Astrocyte (in vitro differentiated cells and primary cell): ENCODE results near the gene HSF2BP. TPM values are rescaled to one million over a fixed set of nuclear protein-coding genes. Genes with fewer than 3 reads are reported as not detected.
"Not testable (repeated sequence)": the region's sequence is repeated elsewhere in the genome, so short reads cannot be mapped to it uniquely, and the experiment has no call there.

Source experiments
- DNase-seq: peaks from one replicate; pipeline ENCODE4 v3.0.0-alpha.2; 2010; ENCODE audit warnings: low read depth
- FAIRE-seq: peaks from 2 replicates; lab custom pipeline; 2011; peaks lifted over from hg19 to GRCh38; lab: Jason Lieb, UNC
- H2AFZ ChIP-seq: 2 replicates; pipeline ENCODE4 v1.6.0; 2012; ENCODE audit warnings: low read depth, low read length, inconsistent platforms
- H3K27ac ChIP-seq: 2 replicates; pipeline ENCODE4 v1.5.1; 2011; ENCODE audit warnings: low read depth, low read length, inconsistent platforms
- H3K27me3 ChIP-seq: 2 replicates; pipeline ENCODE4 v1.6.0; 2011; ENCODE audit warnings: low read length, inconsistent platforms; ENCODE audit not compliant: insufficient read depth
- H3K36me3 ChIP-seq: 2 replicates; pipeline ENCODE4 v1.5.1; 2011; ENCODE audit warnings: low read length, inconsistent platforms; ENCODE audit not compliant: insufficient read depth
- H3K4me1 ChIP-seq: 2 replicates; pipeline ENCODE4 v1.5.1; 2011; ENCODE audit warnings: low read length, inconsistent platforms; ENCODE audit not compliant: insufficient read depth
- H3K4me2 ChIP-seq: 2 replicates; pipeline ENCODE4 v1.6.0; 2012; ENCODE audit warnings: low read length, inconsistent platforms
- H3K4me3 ChIP-seq: 2 replicates; pipeline ENCODE4 v1.5.1; 2011; ENCODE audit warnings: low read depth, mild to moderate bottlenecking, low read length, inconsistent platforms; ENCODE audit not compliant: insufficient read depth
- H3K79me2 ChIP-seq: 2 replicates; pipeline ENCODE4 v1.6.0; 2012; ENCODE audit warnings: mild to moderate bottlenecking, low read length, inconsistent platforms; ENCODE audit not compliant: insufficient read depth
- H3K9ac ChIP-seq: 2 replicates; pipeline ENCODE4 v1.6.0; 2012; ENCODE audit warnings: mild to moderate bottlenecking, low read length, inconsistent platforms
- H3K9me3 ChIP-seq: 2 replicates; pipeline ENCODE4 v1.5.1; 2012; ENCODE audit warnings: low read depth, mild to moderate bottlenecking, low read length, inconsistent platforms; ENCODE audit not compliant: insufficient read depth
- H4K20me1 ChIP-seq: 2 replicates; pipeline ENCODE4 v1.6.0; 2012; ENCODE audit warnings: low read length, inconsistent platforms; ENCODE audit not compliant: insufficient read depth
- H3K27ac Mint-ChIP-seq: one replicate; pipeline ENCODE4 v1.8.0; 2021; ENCODE audit warnings: mild to moderate bottlenecking, mixed read lengths; ENCODE audit not compliant: unreplicated experiment
- H3K27me3 Mint-ChIP-seq: one replicate; pipeline ENCODE4 v1.8.0; 2021; ENCODE audit warnings: low read depth, mixed read lengths; ENCODE audit not compliant: unreplicated experiment
- H3K36me3 Mint-ChIP-seq: one replicate; pipeline ENCODE4 v1.8.0; 2021; ENCODE audit warnings: low read depth, mixed read lengths; ENCODE audit not compliant: unreplicated experiment
- H3K4me1 Mint-ChIP-seq: one replicate; pipeline ENCODE4 v1.8.0; 2021; ENCODE audit warnings: low read depth, mixed read lengths; ENCODE audit not compliant: unreplicated experiment
- H3K4me3 Mint-ChIP-seq: one replicate; pipeline ENCODE4 v1.8.0; 2021; ENCODE audit warnings: mild to moderate bottlenecking, moderate library complexity, mixed read lengths; ENCODE audit not compliant: unreplicated experiment
- H3K9me3 Mint-ChIP-seq: one replicate; pipeline ENCODE4 v1.8.0; 2021; ENCODE audit warnings: mild to moderate bottlenecking, mixed read lengths; ENCODE audit not compliant: unreplicated experiment
- CTCF ChIP-seq: IDR thresholded peaks from 2 replicates; pipeline ENCODE4 v1.5.1; 2011; ENCODE audit warnings: low read depth, mild to moderate bottlenecking, inconsistent platforms, low read length, moderate library complexity; ENCODE audit not compliant: insufficient read depth
- EZH2 ChIP-seq: IDR thresholded peaks from 2 replicates; pipeline ENCODE4 v1.6.1; 2012; ENCODE audit warnings: mild to moderate bottlenecking, low read length, inconsistent platforms; ENCODE audit not compliant: insufficient read depth
- total RNA-seq: library from RNA; stranded (reverse); gene quantifications from 2 replicates; pipeline ENCODE4 v1.2.1, GENCODE V29; 2021

Gene HSF2BP
- total RNA-seq, 1 donor from 2014 or later: 3.2 TPM

GRCh38 chr21:43572446-43572845, 86.8 kb downstream of the HSF2BP start:
- no peaks in the 10 kb centered on the region for H3K79me2 ChIP-seq
- H3K4me3 ChIP-seq: no peak overlapping the region
- H3K4me1 ChIP-seq: no peaks in the 10 kb centered on the region
- Mint-ChIP-seq H3K27me3 (no peaks in the 10 kb centered on the region), H3K27ac (no peak overlapping the region), H3K4me1 (peaks cover 4% of the 10 kb centered on the region), H3K36me3 (peaks cover 19% of the 10 kb centered on the region), H3K4me3 (no peak overlapping the region), H3K9me3 (peaks cover 2% of the 10 kb centered on the region)
- H3K4me2 ChIP-seq: no peak overlapping the region
- H3K9me3 ChIP-seq: no peaks in the 10 kb centered on the region
- H4K20me1 ChIP-seq: no peaks in the 10 kb centered on the region
- TF ChIP-seq EZH2: no peak
- TF ChIP-seq CTCF: no peak
- H3K36me3 ChIP-seq: no peaks in the 10 kb centered on the region
- FAIRE-seq (no peak), DNase-seq (no peak)
- H2AFZ ChIP-seq: no peak overlapping the region
- H3K27ac ChIP-seq: no peak overlapping the region
- H3K27me3 ChIP-seq: no peaks in the 10 kb centered on the region
- no peak overlapping the region for H3K9ac ChIP-seq

- H3K27me3 ChIP-seq: no peaks in the 10 kb centered on the region
- no peaks in the 10 kb centered on the region for H3K27me3 Mint-ChIP-seq
- DNase-seq: no peak
- no peak for TF ChIP-seq CTCF
- TF ChIP-seq EZH2: no peak
- H3K79me2 ChIP-seq: no peaks in the 10 kb centered on the region
- H3K4me1 ChIP-seq: no peaks in the 10 kb centered on the region
- H3K9me3 ChIP-seq: no peaks in the 10 kb centered on the region
- peaks cover 2% of the 10 kb centered on the region for H3K9me3 Mint-ChIP-seq
- no peaks in the 10 kb centered on the region for H4K20me1 ChIP-seq
- H3K27ac ChIP-seq: no peak overlapping the region
- no peak for FAIRE-seq
- H2AFZ ChIP-seq: no peak overlapping the region
- no peak overlapping the region for H3K4me3 ChIP-seq
- no peak overlapping the region for H3K4me3 Mint-ChIP-seq
- H3K4me1 Mint-ChIP-seq: peaks cover 4% of the 10 kb centered on the region
- peaks cover 19% of the 10 kb centered on the region for H3K36me3 Mint-ChIP-seq
- no peak overlapping the region for H3K4me2 ChIP-seq
- H3K27ac Mint-ChIP-seq: no peak overlapping the region
- no peak overlapping the region for H3K9ac ChIP-seq
- H3K36me3 ChIP-seq: no peaks in the 10 kb centered on the region
Observed at GRCh38 chr21:43571976-43572375, 87.3 kb downstream of the HSF2BP start.

- H3K36me3 ChIP-seq, H3K27me3 ChIP-seq, H3K9ac ChIP-seq, H4K20me1 ChIP-seq, H3K27ac ChIP-seq, DNase-seq, H3K4me1 ChIP-seq, H3K27ac Mint-ChIP-seq, H3K4me3 ChIP-seq, H3K9me3 ChIP-seq, H3K27me3 Mint-ChIP-seq, H2AFZ ChIP-seq, H3K9me3 Mint-ChIP-seq, H3K4me3 Mint-ChIP-seq, H3K79me2 ChIP-seq, FAIRE-seq, H3K4me2 ChIP-seq, H3K4me1 Mint-ChIP-seq: not testable (repeated sequence)
- H3K36me3 Mint-ChIP-seq: peaks cover 19% of the 10 kb centered on the region
Observed at GRCh38 chr21:43570195-43570594, 89.1 kb downstream of the HSF2BP start.

GRCh38 chr21:43562451-43562850, 96.8 kb downstream of the HSF2BP start:
- H3K36me3 ChIP-seq, H3K4me1 ChIP-seq, H3K9me3 ChIP-seq, H3K4me3 ChIP-seq, H4K20me1 ChIP-seq, H3K9ac ChIP-seq, H3K27me3 ChIP-seq, H3K4me3 Mint-ChIP-seq, H3K27ac Mint-ChIP-seq, H3K27ac ChIP-seq, H3K4me1 Mint-ChIP-seq, H3K36me3 Mint-ChIP-seq, H3K27me3 Mint-ChIP-seq, H3K9me3 Mint-ChIP-seq, FAIRE-seq, H2AFZ ChIP-seq, H3K4me2 ChIP-seq, H3K79me2 ChIP-seq, DNase-seq: not testable (repeated sequence)

- H3K4me1 ChIP-seq, H3K36me3 ChIP-seq, H3K9me3 Mint-ChIP-seq, H4K20me1 ChIP-seq, H2AFZ ChIP-seq, H3K79me2 ChIP-seq, H3K27me3 Mint-ChIP-seq, H3K27ac Mint-ChIP-seq, H3K27ac ChIP-seq, H3K4me2 ChIP-seq, DNase-seq, H3K4me3 Mint-ChIP-seq, H3K27me3 ChIP-seq, H3K36me3 Mint-ChIP-seq, H3K4me1 Mint-ChIP-seq, FAIRE-seq, H3K4me3 ChIP-seq, H3K9me3 ChIP-seq, H3K9ac ChIP-seq: not testable (repeated sequence)
Observed at GRCh38 chr21:43540561-43540960, 118.7 kb downstream of the HSF2BP start.
